GM12801 (cell line): ENCODE results near the gene ZNF182.

Experiments used
- TF ChIP-seq, protein P1 (sequence below): IDR thresholded peaks from one replicate; pipeline ENCODE4 v1.5.1; 2011; ENCODE audit warnings: control low read depth; ENCODE audit not compliant: insufficient read length; ENCODE audit errors: extremely low read depth

ZNF182 gene

DNA sequence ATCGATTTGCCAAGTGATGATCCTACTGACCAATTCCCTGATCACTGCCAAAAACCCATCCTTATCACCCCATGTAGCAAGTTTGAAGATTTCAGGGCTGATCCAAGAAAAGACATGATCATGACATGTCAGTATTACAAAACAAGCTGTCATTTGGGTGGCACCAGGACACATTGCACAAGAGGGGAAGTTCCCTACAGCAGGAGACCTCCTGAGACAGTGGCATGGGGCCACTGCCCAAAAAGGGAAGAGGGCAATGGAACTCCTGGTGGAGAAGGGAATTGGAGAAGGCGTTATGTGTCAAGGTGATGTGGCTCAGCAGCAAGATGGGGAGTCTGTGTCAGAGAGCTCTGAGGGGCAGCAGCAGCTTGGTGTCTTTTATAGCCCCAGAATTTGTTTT lies 43.4 kb downstream of the ZNF182 start:
- TF ChIP-seq, protein P1, sequence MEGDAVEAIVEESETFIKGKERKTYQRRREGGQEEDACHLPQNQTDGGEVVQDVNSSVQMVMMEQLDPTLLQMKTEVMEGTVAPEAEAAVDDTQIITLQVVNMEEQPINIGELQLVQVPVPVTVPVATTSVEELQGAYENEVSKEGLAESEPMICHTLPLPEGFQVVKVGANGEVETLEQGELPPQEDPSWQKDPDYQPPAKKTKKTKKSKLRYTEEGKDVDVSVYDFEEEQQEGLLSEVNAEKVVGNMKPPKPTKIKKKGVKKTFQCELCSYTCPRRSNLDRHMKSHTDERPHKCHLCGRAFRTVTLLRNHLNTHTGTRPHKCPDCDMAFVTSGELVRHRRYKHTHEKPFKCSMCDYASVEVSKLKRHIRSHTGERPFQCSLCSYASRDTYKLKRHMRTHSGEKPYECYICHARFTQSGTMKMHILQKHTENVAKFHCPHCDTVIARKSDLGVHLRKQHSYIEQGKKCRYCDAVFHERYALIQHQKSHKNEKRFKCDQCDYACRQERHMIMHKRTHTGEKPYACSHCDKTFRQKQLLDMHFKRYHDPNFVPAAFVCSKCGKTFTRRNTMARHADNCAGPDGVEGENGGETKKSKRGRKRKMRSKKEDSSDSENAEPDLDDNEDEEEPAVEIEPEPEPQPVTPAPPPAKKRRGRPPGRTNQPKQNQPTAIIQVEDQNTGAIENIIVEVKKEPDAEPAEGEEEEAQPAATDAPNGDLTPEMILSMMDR = no peak

- TF ChIP-seq, protein P1 = no peak
Measured at GRCh38 chrX:47958761-47959342, 44.9 kb downstream of the ZNF182 start.

DNA sequence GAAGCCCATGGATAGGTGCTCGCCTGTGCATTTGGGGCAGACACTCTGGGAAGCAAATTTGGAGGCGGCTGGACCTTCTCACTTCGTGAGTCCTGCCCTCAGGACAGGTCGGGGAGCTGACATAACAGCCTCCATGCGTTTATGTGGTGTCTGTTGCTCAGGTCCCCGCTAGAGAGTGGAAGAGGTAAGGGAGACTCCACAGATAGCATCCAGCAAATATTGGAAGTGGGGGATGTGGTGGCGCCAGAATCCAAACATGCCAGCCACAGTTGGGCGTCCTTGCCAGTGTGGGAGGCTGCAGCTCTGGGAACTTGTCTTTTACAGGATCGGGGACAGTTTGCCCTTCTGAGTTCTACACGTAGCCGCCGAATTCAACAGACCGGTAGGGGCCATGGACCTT lies 47.8 kb downstream of the ZNF182 start:
- TF ChIP-seq, protein P1 = no peak

- TF ChIP-seq, protein P1 = no peak
Measured at GRCh38 chrX:47941423-47941822, 62.4 kb downstream of the ZNF182 start.

DNA sequence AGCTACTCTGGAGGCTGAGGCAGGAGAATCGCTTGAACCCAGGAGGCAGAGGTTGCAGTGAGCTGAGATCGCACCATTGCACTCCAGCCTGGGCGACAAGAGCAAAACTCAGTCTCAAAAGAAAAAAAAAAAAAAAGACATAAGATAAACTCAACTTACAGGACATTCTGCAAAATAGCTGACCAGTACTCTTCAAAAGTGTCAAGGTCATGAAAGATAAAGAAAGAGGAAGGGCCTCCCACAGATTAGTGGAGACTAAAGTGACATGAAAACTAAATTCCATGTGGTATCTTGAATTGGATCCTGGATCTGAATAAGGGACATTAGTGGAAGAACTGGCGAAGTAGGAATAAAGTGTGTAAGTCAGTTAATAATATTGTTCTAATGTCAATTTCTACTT lies 63.3 kb downstream of the ZNF182 start:
- TF ChIP-seq, protein P1 = no peak

- TF ChIP-seq, protein P1 = no peak
Measured at GRCh38 chrX:47936940-47937317, 66.9 kb downstream of the ZNF182 start.

DNA sequence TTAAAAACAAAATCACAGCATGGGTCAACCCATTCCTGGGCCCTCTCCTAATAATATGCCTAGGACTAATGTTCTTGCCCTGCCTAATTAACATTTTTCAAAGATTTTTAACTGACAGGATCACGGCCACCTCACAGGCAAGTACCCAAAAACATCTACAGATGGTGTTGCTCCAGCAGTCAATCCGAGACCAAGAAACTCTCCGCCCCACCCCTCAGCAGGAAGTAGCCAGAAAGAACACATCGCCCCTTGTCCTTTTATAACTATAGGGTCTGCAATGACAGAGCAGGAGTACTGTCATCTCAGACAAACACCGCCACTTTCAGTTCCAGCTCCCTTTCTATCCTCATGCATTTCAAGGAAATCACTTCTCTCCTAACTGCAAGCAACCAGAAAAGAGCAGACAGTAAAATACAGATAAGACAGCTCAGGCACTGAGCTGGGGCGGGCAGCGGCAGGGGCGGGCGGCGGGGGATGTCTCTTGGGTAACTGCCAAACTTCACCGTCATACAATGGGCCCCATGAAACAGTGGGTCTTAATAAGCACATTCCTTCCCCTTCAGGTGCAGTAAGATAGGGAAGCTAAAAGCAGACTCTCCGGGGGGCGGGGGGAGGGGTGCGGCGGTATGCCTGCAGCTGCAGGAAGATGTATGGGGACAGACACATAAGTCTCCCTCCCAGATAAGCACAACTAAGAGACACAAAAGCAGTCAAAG lies 67.4 kb downstream of the ZNF182 start:
- TF ChIP-seq, protein P1 = no peak
